ENCODE results near the gene RARRES1. TPM values are rescaled to one million over a fixed set of nuclear protein-coding genes. Genes with fewer than 3 reads are reported as not detected.

RARRES1 gene
- polyA plus RNA-seq, 2 of the 4 experiments (the other 2 are of a cell fraction) = 10.9 to 33.4 TPM

- FAIRE-seq = no peak
- TF ChIP-seq JUNB (IDR thresholded peaks at IDR 0.05) = no peak
- TF ChIP-seq ZNF302 (CRISPR knock-in tag; IDR thresholded peaks at IDR 0.05) = no peak
- no peak for TF ChIP-seq BHLHE40 (IDR thresholded peaks at IDR 0.05; ENCODE audit: low read depth, low read length)
- no peak for TF ChIP-seq SREBF2 (IDR thresholded peaks at IDR 0.05)
- TF ChIP-seq CBX2 (IDR thresholded peaks at IDR 0.05; ENCODE audit: borderline replicate concordance, low read depth) = no peak
- TF ChIP-seq RNF2 (IDR thresholded peaks at IDR 0.05; ENCODE audit: borderline replicate concordance, low read depth) = no peak
- TF ChIP-seq EP300 (IDR thresholded peaks at IDR 0.05) = no peak
- no peak for TF ChIP-seq JUN (IDR thresholded peaks at IDR 0.05)
- no peak for TF ChIP-seq RFX5 (IDR thresholded peaks at IDR 0.05)
- TF ChIP-seq POLR2A (IDR thresholded peaks at IDR 0.05; ENCODE audit: low read length) = no peak
- TF ChIP-seq REST (IDR thresholded peaks at IDR 0.05) = no peak
- no peak for TF ChIP-seq CHD4 (IDR thresholded peaks at IDR 0.05; ENCODE audit: borderline replicate concordance)
- TF ChIP-seq CHD2 (IDR thresholded peaks at IDR 0.05; ENCODE audit: low read length, partially characterized antibody) = no peak
- TF ChIP-seq RARB (CRISPR knock-in tag; IDR thresholded peaks at IDR 0.05) = no peak
- TF ChIP-seq NFE2L2 (conservative IDR thresholded peaks at IDR 0.05; ENCODE audit: low read length) = no peak
- TF ChIP-seq PBX3 (IDR thresholded peaks at IDR 0.05) = no peak
- TF ChIP-seq POLR2AphosphoS2 (conservative IDR thresholded peaks at IDR 0.05; ENCODE audit: low read length) = no peak
- no peak for TF ChIP-seq ESRRA (IDR thresholded peaks at IDR 0.05; ENCODE audit: borderline replicate concordance, low read length)
- DNase-seq (ENCODE audit: low read depth in 1 of 2, low spot score in 1 of 2) = no peak
- no peaks in the 10 kb centered on the region for H3K9me3 ChIP-seq
- ChIA-PET CTCF (no interaction called here), POLR2A (interaction anchor here (0.6 kb wide), 1 partner anchor 52 kb away, joined by 4 read pairs; no protein-coding TSS in a partner anchor)
- ATAC-seq = no peak
- peaks cover 53% of the 10 kb centered on the region for H3K4me1 ChIP-seq
- H3K27ac ChIP-seq = peak overlapping the region; percentile 25 to 67; a peak in 4 of 6 replicates
- WGBS (ENCODE audit: missing lambda C conversion rate) = 91% methylated on average over 2 of the region's 2 CpGs
- H3K4me3 ChIP-seq = no peak overlapping the region
- no peak overlapping the region; the same call in 2 of the 3 replicates for H3K4me2 ChIP-seq
Observed at GRCh38 chr3:158774965-158775364, 42.7 kb upstream of the RARRES1 start.

- FAIRE-seq (no peak), DNase-seq (ENCODE audit: low read depth in 1 of 2, low spot score in 1 of 2) (peak in 1 of 2 experiments; percentile 75), ATAC-seq (peak; percentile 33 to 35; a peak in 3 of 6 replicates)
- Histone ChIP-seq H3K4me3 (no peak overlapping the region), H3K4me1 (peaks cover 61% of the 10 kb centered on the region), H3K27ac (peak overlapping the region; percentile 54 to 89), H3K4me2 (peak overlapping the region; percentile 28; the same call in 1 of the 3 replicates), H3K9me3 (no peaks in the 10 kb centered on the region)
- ChIA-PET POLR2A (interaction anchor here (0.6 kb wide), 1 partner anchor 52 kb away, joined by 4 read pairs; no protein-coding TSS in a partner anchor), CTCF (interaction anchor here (0.6 to 1.2 kb wide), 3 partner anchors 13 to 52 kb away, joined by 3 to 6 read pairs (median 4); no protein-coding TSS in a partner anchor)
- TF ChIP-seq ZFP36 (IDR thresholded peaks at IDR 0.05; ENCODE audit: borderline replicate concordance, partially characterized antibody) = no peak
- no peak for TF ChIP-seq SREBF2 (IDR thresholded peaks at IDR 0.05)
- TF ChIP-seq HOXA7 (CRISPR knock-in tag; IDR thresholded peaks at IDR 0.05) = no peak
- no peak for TF ChIP-seq ZSCAN20 (CRISPR knock-in tag; IDR thresholded peaks at IDR 0.05)
- TF ChIP-seq JUNB (IDR thresholded peaks at IDR 0.05) = 0 out of 2 replicates have a peak, but pooled peaks have one; percentile 15
- no peak for TF ChIP-seq CBX2 (IDR thresholded peaks at IDR 0.05; ENCODE audit: borderline replicate concordance, low read depth)
- TF ChIP-seq CEBPB (IDR thresholded peaks at IDR 0.05) = peak; percentile 38; a peak in 2 of 4 replicates
- no peak for TF ChIP-seq RARB (CRISPR knock-in tag; IDR thresholded peaks at IDR 0.05)
- no peak for TF ChIP-seq FOSL2 (IDR thresholded peaks at IDR 0.05)
- peak; percentile 30 for TF ChIP-seq FOSL2 (CRISPR knock-in tag; IDR thresholded peaks at IDR 0.05)
- TF ChIP-seq ZNF302 (CRISPR knock-in tag; IDR thresholded peaks at IDR 0.05) = no peak
- 0 out of 3 replicates have a peak, but pooled peaks have one; percentile 32 for TF ChIP-seq BCL3 (IDR thresholded peaks at IDR 0.05)
- no peak for TF ChIP-seq FOSB (CRISPR knock-in tag; IDR thresholded peaks at IDR 0.05)
- 0 out of 2 replicates have a peak, but pooled peaks have one; percentile 42 for TF ChIP-seq GATA3 (IDR thresholded peaks at IDR 0.05; ENCODE audit: borderline replicate concordance)
- no peak for TF ChIP-seq ESRRA (IDR thresholded peaks at IDR 0.05; ENCODE audit: borderline replicate concordance, low read length)
- peak; percentile 70 to 82; a peak in 4 of 5 replicates for TF ChIP-seq EP300 (IDR thresholded peaks at IDR 0.05)
- no peak for TF ChIP-seq MAZ (IDR thresholded peaks at IDR 0.05; ENCODE audit: borderline replicate concordance, low read depth, low read length)
- TF ChIP-seq HDAC2 (IDR thresholded peaks at IDR 0.05) = no peak
- 57% methylated on average over 7 of the region's 7 CpGs for WGBS (ENCODE audit: missing lambda C conversion rate)
Observed at GRCh38 chr3:158773845-158774830, 41.9 kb upstream of the RARRES1 start.
